ENCODE measurements around the gene PNRC1. TPM values are rescaled to one million over a fixed set of nuclear protein-coding genes. Genes with fewer than 3 reads are reported as not detected.
A peak's percentile ranks its signal among the peaks of the same experiment; 100 is the strongest.
"Not testable (repeated sequence)": the region's sequence is repeated elsewhere in the genome, so short reads cannot be mapped to it uniquely, and the experiment has no call there.

The PNRC1 gene
- 43.3 TPM for polyA plus RNA-seq (2013, experiment 1 of 2; ENCODE audit: insufficient read length)
- polyA plus RNA-seq (2013, experiment 2 of 2; ENCODE audit: insufficient read length), result 54.0 TPM

DNA sequence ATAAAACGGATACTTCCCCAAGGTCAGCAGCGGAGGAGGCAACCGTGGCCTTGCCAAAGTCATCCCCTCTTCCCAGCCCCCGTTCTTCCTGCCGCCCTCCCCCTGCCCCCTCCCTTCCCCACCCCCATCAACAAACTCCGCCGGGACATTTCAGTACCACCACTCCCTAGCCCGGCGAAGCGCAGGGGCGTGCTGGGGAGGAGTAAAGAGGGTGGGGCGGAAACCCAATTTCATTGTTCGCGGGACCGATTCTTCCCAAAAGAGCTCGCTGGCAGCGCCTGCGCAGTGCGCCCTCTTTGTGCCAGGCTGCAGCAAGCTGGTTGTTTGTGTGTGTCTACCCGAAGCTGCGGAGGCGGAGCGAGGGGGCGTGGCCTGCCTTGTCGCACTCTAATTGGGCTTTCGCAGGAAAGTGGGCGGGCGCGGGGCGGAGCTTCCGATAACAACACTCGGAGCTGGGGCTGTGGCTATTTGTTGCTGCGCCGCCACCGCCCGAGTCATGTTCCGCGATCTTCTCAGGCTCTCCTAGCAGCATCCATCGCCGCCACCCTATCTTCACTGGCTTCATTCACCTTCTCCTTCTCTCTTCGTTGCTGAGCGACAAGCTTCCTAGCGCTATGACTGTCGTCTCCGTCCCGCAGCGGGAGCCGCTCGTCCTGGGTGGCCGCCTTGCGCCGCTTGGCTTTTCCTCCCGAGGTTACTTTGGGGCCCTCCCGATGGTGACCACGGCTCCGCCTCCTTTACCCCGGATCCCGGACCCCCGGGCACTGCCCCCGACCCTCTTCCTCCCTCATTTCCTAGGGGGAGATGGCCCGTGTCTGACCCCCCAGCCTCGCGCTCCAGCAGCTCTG lies at the start of gene PNRC1:
Gene PNRC1, plus strand, starts transcription at position 471 of the 848 bp plus-strand sequence. Its CDS starts 144 bp downstream, at position 615.
- DNase-seq, result peak; percentile 99

- no peak for DNase-seq
Measured at GRCh38 chr6:89032599-89032998, 48.0 kb upstream of the PNRC1 start.

GRCh38 chr6:89033461-89033860 lies 47.1 kb upstream of the PNRC1 start:
- no peak for DNase-seq

DNA sequence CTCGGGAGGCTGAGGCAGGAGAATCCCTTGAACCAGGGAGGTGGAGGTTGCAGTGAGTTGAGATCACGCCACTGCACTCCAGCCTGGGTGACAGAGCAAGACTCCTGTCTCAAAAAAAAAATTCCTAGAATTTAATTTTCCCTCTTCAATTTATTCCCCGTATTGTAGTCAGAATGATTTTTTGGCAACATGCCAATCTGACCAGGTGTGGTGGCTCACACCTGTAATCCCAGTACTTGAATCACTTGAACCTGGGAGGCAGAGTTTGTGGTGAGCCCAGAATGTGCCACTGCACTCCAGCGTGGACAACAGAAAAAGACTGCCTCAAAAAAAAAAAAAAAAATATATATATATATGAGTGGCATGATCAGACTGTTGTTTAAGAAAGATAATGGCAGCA lies 46.4 kb upstream of the PNRC1 start:
- DNase-seq, result not testable (repeated sequence)

DNA sequence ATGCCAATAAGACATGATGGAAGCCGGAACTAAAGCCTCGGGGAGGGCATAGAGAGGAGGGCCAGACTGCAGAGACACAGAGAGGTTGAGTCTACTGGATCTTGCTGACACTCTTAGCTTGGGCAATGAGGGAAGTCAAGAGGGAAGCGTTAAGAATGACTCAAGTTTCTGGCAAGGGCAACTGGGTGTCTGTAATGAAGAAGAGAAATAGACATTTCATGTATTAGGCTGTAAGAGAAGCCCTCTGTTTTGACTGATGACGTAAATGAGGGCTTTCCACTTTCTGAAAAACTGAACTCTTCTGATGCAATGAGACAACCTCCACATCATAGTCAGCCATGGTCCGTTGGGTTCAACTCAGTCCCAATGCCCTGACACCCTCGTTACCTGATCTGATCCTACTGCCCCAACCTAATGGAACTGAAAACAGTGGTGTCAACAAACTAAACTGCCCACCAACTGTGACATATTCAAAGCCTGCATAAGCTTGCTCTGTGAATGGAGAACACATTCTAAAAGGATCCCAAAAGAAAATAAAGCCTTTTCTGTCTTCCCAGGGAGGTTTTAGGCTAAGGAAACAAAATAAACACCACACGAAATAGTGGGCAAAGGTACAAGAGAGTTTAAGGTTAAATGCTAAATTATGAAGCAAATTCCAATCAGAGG lies 45.8 kb upstream of the PNRC1 start:
- DNase-seq, result peak; percentile 13

- DNase-seq, result peak; percentile 78
Measured at GRCh38 chr6:89035252-89036101, 45.1 kb upstream of the PNRC1 start.

DNA sequence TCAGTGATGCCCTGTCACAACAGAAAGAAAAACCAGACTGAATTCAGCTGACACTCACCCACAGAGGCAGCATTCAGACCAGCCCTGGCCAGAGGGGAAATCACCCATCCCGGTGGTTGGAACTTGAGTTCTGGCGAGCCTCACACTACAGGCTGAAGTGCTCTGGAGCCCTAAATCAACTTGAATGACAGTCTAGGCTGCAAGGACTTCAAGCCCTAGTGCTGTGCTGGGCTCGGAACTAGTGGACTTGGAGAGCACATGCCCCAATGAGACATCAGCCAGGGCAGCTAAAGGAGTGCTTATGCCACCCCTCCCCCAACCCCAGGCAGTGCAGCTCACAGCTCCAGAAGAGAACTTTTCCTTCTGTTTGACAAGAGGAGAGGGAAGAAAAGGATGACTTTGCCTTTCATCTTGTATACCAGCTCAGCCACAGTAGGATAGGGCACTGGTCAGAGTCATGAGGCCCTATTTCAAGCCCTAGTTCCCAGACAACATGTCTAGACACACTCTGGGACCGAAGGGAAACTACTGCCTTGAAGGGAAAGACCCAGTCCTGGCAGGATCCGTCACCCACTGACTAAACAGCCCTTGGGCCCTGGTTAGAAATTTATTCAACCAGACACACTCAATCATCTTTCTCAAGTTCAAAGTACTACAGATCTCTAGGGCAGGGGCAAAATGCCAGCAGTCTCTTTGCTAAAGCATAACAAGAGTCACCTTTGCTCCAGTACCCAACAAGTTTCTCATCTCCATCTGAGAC lies 43.2 kb upstream of the PNRC1 start:
- no peak for DNase-seq

- DNase-seq, result not testable (repeated sequence)
Measured at GRCh38 chr6:89037901-89038293, 42.7 kb upstream of the PNRC1 start.

DNA sequence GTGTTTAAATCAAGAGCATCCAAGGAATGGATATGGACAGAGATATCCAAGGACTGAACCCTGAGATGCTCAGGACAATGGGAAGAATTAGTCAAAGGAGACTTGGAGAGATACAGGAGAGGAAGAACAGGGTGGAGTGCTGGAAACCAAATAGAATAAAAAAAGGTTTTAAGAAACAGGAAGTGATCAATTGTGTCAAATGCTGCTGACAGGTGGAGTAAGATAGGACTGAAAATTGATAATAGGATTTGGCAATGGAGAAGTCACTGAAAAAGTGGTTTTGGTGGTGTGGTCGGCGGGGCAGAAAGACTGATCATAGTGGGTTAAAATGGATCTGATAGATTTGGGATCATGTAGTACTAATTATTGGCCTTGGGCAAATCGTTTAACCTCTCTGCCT lies 37.9 kb upstream of the PNRC1 start:
- DNase-seq, result no peak

DNA sequence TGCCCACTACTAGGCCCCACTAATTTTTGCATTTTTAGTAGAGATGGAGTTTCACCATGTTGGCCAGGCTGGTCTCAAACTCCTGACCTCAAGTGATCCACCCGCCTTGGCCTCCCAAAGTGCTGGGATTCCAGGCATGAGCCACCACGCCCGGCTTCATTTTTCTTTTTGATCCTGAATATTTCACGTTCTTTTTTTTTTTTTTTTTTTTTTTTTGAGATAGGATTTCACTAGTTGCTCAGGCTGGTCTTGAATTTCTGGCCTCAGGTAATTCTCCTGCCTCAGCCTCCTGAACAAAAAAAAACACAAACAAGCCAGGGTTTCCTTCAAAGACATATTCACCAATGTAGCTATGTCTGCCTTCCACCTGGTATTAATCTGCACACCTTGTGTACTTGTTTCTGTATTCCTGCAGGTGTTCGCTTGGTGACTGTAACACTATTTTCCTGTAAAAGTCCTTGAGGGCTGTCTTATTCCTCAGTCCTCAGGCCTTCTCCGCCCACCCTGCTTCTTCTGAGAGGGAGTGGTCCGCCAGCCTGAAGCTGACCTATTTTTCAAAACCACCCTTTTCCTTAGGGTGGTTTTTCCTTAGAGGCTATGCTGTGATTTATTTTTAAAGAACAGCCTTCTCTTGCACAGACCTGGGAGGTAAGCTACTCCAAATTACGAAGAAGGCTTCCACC lies 36.1 kb upstream of the PNRC1 start:
- DNase-seq, result no peak

DNA sequence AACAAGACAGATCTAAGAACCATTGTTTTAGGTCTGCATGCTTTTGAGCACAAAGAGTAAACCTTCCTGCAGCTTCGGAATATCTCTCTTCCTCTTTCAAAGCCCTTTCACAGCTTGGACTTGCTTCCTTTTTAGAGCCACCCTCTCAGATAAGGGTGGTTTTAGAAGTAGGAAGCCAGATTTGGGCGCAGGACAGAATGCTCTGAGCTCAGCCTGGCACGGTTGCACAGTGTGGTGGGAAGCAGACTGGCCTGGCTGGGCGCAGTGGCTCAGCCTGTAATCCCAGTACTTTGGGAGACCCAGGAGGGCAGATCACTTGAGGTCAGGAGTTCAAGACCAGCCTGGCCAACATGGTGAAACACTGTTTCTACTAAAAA lies 35.6 kb upstream of the PNRC1 start:
- no peak for DNase-seq

DNA sequence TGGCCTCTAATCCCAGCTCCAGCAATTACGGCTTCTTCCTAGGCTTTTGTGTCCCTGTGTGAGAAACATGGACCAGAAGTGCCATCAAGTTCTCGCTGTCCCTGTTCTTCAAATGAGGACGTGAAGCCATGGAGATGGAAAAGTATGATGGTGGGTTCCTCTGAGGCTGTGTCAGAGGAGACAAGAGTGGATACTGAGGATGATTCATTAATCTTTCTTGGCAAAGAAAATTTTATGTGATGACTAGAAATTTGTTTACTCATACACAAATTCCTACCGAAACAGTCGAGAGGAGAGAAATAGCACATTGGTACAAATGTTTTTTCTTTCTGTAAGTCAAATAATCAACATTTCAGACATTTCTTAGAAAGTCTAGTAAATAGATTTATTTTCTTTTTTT lies 35.0 kb upstream of the PNRC1 start:
- peak; percentile 21 for DNase-seq

DNA sequence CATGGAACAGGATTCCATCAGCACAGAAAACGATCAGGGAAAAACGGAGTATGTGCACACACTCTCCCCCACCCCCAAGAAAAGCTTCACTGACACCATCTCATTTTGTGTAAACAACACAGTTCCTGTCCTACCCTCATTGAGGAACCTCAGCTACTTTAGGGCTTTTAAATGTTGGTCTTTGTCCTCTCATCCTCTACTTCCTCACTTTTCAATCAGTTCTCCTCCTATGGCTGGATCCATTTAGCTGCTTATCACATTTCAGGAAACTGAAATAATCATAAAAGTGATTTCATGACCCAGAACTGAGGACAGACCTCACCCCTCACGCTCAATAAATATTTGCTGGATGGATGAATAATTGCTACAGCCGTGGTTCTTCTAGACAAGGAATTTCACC lies 33.1 kb upstream of the PNRC1 start:
- DNase-seq, result no peak

GRCh38 chr6:89048288-89048923 lies 32.1 kb upstream of the PNRC1 start:
- no peak for DNase-seq

DNA sequence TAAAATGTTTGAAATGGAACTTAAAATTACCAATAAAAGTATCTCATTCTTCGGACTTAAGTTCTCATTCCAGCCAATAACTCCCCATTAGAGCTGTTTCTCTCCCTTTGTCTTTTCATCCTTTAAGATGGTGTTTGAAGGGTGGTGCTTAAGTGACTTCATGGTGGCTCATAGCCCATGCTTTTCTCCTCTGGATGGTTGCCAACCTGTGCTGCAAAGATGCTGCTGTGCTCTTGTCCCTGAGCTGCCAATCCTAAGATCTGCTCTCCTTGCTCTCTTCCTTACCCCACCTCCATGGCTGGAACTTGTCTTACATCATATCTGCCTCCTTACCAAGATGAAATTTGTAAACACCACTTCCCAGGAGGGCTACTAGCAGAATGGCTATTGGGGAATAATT lies 31.6 kb upstream of the PNRC1 start:
- DNase-seq, result peak; percentile 22

DNA sequence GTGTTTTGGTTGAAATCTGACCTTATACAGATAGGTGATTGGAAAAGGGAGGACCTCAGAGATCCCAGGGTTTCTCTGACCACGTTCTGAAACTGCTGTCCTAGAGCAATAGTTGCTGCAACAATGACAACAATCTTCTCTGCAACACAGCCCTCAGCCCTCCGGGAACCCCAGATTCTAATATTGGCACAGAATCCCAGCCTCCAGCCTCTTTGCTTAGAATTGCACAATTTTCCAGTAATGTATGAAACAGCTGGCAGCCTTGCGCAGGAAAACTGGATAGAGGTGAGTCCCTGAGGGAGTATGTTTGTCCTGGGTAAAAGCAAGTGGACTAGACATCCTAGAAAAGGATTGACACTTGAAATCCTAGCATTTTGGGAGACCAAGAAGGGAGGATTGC lies 30.4 kb upstream of the PNRC1 start:
- no peak for DNase-seq

- DNase-seq, result no peak
Measured at GRCh38 chr6:89050697-89051096, 29.9 kb upstream of the PNRC1 start.

DNA sequence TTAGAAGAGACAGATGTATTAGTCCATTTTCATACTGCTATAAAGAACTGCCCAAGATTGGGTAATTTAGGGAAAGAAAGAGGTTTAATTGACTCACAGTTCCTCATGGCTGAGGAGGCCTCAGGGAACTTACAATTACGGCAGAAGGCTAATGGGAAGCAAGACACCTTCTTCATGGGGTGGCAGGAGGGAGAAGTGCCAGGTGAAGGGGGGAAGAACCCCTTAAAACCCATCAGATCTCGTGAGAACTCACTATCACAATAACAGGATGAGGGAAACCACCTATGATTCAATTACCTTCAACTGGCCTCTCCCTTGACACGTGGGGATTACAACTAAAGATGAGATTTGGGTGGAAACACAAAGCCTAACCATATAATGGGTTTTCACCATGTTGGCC lies 28.9 kb upstream of the PNRC1 start:
- no peak for DNase-seq

DNA sequence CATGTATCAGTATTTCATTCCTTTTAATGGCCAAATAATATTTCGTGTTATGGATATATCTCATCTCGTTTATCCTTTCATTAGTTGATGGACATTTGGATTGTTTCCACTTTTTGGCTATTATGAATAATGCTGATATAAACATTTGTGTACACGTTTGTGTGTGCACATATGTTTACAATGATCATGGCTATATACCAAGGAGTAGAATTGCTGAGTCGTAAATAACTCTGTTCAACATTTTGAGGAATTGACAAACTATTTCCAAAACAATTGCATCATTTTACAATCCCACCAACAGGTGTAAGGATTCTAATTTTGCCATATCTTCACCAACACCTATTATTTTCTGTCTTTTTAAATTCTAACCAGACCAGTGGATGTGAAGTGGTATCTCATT lies 26.3 kb upstream of the PNRC1 start:
- no peak for DNase-seq

DNA sequence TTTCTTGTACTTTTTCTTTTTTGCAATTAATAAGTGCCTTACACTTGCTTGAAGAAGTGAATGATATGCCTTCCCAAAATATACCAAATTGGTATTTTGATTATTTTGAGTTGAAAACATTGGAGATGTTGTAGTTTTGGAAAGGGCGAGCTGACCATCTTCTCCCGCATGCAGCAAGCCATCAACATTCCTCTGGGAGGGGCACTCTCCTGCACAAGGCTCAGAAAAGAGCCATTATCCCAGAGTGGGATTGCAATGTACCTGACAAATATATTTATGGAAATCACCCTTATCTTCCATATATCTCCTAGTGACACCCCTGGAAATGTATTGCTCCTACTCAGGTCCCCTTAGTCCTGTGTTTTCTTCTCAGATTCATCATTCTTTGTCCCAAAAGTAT lies 22.8 kb upstream of the PNRC1 start:
- no peak for DNase-seq

DNA sequence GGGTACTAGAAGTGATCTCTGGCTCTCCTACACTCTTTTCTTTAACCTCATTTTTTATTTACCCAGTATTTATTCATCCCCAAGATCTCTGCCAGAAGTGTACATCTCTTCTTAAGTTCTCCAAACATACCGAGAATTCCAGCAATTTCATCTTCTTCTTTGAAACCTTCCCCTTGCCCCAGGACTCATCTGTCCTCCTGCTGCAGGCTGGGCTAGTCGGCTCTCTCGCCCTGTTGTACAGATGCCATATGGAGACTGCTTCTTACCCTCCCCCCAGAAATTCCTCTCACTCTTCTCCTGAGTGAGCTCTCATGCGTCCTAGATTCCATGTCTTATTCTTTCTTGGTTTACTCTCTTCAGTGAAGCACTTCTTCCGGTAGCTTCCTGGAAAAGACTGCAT lies 21.9 kb upstream of the PNRC1 start:
- peak; percentile 26 for DNase-seq

All from fibroblast of skin of back (primary cell).